Activated CD4-positive, alpha-beta T cell treated with anti-CD3 and anti-CD28 coated beads for 4 hours (primary cell): ENCODE results near the gene RTN4RL1.

Experiments used
- DNase-seq, 2 donors: peaks; one replicate each; pipeline ENCODE4 v3.0.0-alpha.2; 2020

Gene RTN4RL1

DNA sequence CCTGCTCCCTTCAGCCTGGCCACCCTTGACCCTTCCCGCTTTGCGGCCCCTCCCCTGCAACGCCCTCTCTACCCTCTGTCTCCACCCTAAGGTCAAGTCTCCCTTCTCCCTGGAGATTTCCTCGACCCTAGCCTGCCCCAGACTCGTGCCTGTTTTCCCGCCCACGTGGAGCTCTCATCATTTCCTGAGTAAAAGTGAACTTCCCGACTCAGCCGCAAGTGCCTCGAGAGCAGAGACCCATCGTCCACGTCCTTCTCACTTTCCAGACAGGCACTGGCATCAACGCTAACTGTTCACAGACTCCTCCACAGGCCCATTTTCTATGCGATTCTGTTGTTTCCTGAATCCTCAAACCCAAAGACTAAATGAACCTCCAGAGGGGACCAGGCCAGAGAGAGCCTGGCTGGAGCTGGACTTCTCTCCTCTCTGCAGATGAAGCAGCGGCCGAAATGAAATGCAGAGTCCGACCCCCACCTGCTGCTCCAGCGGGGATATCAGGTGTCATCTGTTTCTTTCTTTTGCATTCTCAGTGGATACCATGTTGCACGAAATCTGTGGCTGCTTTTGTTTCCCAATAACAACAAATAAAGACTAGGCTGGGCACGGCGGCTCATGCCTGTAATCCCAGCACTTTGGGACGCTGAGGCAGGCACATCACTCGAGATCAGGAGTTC is 52.5 kb downstream of the RTN4RL1 start:
- DNase-seq: peak; percentile 6 to 8

DNA sequence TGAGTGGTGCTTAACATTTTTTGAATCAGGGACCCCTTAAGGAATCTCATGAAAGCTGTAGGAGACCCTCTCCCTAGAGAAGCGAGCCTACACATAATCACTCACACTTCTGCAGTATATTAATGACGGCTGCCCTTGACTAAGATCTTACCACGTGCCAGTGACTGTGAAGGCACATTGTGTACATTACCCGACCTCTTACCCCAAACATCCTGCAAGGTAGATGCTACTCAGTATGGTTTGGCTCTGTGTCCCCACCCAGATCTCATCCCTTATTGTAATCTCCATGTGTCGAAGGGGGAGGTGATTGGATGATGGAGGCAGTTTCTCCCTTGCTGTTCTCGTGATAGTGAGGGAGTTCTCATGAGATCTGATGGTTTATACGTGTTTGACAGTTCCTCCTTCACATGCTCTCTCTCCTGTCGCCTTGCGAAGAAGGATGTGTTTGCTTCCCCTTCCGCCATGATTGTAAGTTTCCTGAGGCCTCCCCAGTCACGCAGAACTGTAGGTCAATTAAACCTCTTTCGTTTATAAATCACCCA is 54.2 kb downstream of the RTN4RL1 start:
- no peak for DNase-seq

DNA sequence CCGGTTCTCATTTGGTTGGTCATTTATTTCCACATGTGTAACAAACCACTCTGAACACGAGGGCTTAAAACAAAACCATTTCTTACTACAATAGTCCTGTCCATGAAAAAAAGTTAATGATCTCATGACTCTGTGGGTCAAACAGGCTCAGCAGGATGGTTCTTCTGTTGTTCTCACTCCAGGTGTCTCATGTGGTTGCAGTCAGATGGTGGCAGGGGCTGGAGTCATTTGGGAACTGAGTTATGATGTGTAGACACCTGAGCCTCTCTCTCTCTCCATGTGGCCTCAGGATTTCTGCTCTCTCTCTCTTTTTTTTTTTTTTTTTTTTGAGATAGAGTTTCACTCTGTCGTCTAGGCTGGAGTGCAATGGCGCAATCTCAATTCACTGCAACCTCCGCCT is 55.4 kb downstream of the RTN4RL1 start:
- DNase-seq: no peak

DNA sequence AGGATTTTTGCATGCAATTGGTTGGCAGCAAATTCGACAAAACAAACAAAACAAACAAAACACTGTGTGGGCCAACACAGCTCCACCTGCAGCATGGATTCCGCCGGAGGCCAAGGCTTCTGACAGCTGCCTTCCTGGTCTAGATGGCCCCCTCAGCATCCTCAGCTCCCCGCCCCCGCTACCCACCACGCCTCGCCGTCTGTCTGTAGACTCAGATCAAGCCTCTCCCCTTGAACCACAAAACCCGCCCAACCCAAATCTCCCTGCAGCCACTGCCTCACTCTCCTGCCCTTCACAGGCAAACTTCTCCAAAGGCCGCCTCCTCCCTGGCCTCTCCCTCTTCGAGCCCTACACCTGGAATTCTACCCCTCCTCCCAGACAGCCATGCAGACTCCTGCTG is 57.9 kb downstream of the RTN4RL1 start:
- DNase-seq: no peak

DNA sequence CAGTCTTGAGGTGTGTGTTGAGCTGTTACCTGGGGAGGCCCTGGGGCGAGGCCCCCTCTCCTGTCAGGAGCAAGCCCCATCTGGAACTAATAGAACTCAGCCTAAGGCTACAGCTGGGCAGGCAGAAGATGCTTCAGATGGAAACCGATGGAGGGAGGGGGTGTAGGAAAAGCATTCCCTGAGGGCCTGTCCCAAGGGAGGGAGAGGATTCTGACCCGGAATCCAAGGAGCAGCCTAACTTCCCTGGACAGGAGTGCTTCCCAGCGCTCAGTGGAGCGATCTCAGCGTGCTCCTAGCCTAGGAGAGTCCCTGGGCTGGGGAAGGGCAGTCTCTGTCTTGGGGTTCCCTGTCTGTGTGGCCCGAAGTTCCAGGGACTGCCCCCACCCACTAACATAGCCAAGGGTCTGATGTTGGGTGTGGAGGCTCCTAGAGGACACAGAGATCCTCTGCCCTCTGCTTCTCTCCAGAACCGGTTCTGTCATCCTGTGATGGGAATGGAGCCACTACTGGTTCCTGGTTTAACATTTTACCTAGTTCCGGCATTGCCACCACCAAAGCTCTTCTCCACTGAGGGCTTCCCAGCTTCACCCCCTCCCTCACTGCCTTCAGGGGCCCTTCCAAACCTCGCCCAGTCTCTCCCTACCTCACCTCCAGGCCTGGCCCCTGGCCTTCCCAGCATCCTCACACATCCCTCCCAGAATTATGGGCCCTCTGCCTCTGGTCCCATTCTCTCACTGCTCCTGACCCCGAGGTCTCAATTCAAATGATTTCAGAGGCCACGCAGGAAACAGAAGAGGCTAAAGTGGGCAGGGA is 58.7 kb downstream of the RTN4RL1 start:
- no peak for DNase-seq

DNA sequence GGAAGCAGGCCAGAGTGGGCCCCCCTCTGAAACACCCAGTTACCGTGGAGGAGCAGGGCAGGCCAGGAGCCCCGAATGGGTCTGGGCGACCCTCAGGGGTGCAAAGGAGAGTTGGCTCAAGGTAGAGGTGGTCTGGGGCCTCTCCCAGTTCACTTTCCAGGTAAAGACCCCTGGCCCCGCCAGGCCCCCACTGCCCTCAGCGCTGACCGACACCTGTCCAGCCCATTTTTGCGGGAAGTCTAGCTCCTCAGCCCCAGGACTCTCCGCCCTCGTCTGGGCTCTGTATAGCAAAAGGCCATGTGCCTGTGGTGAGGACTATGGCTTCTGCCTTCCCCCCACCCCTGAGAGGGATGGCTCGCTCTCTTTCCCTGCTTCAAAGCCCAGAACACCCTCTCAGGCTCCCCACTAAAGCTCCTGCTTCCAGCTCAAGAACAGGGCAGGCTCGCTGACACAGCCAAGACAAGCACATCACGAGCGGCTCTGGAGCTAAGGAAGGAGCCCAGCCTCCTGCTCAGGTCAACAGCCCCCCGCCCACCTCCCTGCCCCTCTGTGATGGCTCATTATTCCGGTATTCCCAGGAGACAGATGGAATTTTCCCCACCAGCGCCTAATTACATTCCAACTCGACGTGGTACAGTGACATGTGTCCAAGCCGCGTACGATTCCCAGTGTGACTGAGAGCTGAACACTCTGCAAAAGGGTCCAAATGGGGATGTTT is 59.4 kb downstream of the RTN4RL1 start:
- no peak for DNase-seq

DNA sequence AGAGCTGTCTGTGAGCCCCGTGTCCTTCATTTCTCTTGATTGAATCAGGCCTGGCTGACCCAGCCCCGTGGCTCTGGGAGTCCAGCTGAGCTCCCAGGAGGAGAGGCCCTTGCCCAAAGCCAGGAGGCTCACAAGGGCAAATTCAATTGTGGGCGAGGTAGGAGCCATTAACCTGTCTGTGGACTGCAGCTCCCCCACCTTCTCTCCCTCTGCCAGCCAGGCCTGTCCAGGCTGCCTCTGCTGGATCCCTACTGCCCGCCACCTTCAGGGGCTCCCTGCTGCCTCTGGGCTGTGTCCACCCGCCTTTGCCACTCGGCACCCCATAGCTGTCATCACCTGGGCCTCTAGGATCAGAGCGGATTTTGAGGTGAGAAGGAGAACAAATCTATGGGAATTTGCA is 61.9 kb downstream of the RTN4RL1 start:
- DNase-seq: no peak

DNA sequence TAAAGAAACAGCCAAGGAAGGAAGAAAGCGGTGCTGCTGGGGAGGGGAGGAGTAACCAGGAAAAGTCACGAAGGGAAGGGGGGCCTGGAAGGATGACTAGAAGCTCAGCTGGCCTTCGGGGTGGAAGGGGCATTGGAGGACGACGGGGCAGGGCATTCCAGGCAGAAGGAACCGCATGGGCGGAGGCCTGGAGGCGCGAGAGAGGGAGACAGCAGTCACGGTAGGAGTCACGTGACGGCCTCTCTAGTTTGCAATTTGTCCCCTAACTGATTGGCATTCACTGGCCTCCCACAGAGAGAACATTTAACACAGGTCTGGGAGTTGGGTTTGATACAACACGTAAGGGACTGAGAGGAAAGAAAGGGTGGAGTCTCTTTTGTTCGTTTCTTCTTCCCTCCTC is 63.9 kb downstream of the RTN4RL1 start:
- no peak for DNase-seq

DNA sequence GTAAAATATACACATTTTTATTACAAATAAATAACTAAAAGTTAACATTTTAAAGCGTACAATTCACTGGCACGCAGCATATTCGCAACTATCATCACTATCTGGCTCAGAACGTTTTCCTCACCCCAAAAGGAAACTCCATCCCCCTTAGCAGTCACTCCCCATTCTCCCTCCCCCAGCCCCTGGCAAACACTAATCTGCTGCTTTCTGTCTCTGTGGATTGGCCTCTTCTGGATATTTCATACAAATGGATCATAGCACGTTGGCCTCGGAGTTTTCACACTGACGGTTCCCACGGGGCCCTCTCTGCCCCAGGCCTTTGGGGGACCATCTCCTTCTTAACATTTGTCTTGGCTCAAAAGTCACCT is 64.6 kb downstream of the RTN4RL1 start:
- DNase-seq: no peak

DNA sequence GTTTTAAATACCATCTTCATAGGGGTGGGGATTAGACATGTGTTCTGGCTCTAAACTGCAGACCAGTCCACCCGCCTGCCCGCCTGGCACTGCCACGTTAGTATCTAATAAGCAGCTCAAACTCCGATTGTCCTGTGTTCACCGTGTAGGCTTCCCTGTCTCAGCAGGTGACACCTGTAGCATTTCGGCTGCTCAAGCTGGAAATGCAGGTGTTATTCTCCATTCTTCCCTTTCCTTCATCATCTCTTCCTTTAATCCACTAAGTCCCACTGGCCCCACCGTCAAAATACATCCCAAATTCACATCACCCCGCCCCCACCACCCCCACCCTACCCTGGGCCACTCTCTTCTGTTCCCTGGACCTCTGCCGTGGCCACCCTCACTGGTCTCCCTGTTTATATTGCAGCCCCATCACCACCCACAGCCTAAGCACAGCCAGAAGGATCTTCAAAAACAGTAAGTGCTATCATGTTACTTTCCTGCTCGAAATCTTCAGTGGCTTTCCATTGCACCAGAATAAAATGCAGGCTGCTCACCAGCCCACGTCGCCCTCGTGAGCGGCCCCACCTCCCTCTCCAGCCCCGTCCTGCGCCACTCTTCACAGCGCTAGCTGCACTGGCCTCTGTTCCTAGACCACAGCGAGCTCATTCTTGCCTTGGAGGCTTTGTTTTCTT is 65.1 kb downstream of the RTN4RL1 start:
- DNase-seq: no peak

DNA sequence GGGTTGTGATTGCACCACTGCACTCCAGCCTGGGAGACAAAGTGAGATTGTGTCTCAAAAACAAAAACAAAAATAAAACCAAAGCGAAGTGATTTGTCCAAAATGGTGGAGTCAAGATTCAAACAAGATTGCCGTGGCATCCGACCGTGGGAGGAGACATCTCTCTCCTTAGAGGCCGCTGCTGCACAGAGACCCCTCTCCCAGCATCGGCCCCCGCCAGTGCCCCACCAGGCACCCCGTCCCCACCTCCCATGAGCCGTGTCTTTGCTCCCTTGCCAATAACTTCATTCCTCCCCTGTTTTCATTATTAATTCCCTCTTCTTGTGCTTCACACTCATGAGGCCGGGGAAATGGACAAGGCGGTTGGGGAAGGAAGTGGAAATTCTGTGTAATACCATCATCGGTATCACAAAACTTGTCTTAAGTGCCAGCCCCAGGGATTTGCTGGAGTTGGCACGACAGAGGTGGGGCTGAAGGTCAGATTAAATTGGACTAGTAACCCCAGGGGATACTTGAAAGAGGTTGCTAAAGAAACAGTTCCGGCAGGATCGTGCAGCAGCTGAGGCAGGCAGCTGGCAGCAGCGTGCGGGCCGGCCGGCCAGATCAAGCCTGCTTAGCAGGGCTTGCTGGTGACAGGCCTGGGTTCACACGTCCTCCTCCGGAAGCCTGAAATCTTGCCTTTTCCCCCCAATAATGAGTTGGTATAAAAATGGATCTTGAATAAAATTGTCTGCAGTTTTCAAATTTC is 66.8 kb downstream of the RTN4RL1 start:
- DNase-seq: no peak

DNA sequence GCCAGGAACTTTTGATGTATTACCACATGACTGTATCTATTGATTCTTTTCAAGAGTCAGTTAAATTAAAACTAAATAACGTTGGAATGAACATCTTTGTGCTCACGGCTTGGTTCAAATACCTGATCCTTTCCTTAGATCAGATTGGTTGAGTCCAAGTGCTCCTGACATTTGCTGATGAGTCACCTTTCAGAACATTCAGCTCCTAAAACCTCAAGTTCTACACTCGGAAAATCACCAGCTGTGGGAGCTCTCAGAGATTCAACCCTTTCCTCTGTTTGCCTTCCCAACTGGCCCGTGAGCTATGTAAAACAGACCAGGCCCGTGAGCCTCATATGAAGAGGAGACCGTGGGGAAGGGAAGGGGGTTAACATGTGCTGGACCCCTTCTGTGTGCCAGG is 68.1 kb downstream of the RTN4RL1 start:
- DNase-seq: no peak

DNA sequence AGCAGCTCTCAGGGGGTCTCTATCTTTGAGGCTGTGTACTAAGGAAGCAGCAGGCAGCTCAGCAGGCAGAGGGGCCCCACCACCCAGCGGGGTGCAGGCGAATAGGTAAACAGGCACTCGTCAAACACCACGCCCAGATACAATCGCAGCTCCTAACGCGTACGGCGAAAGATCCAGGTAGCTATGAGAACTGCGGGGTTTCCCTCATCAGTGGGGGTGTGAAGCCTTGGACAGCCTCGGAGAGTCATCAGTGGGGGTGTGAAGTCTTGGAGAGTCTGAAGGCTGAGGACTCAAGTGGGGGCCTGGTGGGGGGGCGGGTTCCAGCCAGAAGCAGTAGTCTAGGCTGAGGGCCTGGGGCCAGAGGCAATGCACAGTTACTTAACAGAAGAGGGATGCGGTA is 69.0 kb downstream of the RTN4RL1 start:
- no peak for DNase-seq

DNA sequence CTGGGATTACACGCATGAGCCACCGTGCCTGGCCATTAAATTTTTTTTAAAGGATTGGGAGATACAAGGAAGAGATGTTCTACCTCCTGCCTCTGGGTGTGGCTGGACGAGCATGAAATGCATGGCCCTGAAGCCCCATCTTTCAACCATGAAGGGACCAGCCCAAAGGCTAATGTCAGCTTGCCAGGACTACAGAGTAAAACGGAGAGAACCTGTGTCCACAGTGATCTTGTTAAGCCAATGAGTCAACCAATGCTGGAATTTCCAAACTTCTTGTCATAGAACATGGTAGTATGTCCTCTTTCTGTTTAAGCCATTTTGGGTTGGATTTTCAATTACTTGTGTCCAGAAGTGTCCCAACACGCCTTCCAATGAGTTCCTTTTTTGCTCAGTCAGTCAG is 71.3 kb downstream of the RTN4RL1 start:
- DNase-seq: no peak

DNA sequence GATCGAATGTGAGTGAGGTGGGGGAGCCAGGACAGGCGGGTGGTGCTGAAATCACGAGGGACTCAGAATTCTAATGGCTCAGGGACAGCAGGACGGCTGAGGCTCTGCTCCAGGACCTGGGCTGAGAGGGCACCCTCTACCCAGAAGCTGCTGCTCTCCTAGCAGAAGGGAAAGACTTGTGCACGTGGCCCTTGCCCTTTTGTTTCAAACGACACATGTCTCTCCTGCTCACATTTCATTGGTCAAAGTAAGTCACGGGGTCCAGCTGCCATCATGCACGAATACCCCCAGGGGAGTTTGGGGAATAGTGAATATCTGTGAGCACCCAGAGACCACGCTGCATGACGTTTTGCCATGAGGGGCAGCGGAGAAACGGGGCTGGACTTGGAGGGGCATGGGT is 73.2 kb downstream of the RTN4RL1 start:
- no peak for DNase-seq

DNA sequence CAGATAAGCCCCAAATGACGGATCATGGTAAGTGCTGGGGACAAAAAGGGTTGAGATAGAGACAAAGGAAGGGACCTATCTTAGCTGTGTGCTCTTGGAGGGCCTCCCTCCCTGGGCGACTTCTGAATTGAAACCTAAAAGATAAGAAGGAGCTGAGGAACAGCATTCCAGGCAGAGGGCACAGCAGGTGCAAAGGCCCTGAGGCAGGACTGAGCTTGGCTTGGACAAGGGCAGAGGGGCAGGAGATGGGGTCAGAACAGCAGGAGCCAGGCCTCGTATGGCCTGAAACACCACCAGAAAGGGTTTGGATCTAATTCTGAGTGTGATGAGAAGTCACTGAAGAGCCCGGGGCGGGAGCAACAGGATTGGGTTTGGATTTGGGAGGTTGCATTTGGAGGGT is 75.4 kb downstream of the RTN4RL1 start:
- DNase-seq: no peak

DNA sequence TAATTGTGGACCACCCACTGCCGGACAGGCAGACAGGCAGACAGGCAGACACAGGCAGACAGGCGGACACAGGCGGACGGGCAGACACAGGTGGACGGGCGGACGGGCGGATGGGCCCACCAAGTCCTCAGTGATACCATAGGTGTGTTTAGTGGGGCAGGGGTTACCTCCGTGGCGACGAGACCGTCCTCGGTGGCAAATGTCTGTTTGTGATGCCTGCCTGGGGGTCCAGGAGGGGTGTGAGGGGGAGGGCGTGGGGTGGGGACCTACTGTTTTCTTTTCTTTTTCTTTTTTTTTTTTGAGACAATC is 76.7 kb downstream of the RTN4RL1 start:
- DNase-seq: no peak

DNA sequence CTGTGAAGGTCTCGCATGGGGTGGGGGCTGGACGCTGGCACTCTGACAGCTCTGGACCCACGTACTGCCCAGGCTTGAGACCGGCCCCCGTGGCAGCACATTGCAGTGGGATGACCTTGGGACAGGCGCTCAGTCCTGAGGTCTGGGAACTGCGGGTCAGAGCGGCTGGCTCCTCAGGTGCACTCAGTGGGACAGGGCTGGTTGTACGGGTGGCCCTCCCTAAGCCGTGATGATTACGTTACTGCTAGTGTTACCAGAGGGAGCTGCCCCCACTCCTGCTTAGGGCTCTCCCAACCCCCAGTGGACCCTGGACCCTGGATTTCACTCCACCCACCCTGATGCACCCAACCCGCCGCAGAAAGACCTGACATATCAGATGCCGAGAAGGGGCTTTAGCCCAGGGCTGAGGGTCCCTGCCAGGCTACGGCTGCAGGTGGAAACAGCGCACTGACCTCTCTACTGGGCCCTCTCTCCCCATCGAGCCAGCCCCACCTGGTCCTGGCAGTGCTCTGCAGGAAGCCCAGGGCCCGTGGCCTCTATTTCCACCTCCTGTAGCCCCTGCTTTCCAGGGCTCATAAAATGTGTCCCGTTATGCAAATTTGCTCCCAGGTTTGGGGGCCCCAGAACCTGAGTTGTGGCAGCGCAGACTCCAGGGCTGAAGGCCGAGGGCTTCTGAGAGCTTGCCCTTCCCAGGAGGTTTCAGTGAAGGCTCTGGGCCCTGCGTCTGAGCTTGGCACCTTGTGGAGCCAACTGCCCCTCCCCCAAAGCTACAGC is 77.2 kb downstream of the RTN4RL1 start:
- no peak for DNase-seq

DNA sequence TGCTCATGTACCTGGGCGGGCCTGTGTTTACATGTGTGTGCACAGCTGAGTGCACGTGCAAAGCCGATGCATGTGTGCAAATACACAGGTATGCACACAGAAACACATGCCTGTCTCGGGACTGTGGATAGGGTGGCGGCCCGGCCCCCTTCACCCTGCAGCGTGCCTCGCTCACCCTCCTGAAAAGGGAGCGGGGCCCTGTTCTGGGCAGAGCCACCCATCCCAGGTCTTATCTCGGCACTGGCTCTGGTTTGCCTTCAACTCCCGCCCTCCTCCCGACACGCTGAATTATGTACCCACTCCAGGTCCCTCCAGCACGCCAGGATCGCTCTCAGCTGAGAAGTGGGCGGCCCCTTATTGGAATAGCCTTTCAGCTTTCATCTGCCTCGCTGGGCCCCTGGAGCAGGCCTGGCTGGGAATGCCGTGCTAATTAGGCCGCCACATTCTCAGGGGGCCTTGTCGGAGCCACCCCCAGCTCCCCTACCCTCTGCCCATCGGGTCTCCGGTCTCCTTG is 77.8 kb downstream of the RTN4RL1 start:
- no peak for DNase-seq

DNA sequence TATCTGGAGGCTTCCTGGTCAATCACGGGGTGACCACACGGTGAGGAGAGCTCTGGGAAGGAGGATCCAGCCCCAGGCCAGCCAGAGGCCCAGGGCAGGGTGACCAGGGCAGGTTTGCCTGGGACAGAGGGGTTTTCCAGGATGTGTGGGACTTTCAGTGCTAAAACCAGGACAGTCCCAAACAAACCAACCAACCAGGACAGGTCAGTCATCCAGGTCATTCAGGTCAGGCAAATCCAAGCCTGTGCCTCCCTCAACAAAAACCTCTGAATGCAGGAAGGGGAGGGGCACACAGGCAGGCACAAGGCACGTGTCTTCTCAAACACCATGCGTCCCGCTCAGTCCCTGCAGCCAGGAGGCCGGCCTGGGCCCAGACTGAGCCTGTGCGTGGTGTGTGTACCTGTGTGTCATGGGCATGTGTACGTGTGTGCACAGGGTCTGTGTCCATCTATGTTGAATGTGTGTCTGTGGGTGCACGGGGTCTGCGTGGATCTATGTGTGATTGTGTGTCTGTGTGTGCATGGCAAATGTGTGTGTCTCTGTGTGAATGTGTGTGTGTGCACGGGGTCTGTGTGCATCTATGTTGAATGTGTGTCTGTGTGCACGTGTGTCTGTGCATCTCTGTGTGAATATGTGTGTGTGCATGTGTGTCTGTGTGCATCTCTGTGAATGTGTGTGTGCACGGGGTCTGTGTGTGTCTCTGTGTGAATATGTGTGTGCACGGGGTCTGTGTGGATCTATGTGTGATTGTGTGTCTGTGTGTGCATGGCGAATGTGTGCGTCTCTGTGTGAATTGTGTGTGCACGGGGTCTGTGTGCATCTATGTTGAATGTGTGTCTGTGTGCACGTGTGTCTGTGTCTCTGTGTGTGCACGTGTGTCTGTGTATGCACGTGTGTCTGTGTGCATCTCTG is 78.9 kb downstream of the RTN4RL1 start:
- DNase-seq: no peak

DNA sequence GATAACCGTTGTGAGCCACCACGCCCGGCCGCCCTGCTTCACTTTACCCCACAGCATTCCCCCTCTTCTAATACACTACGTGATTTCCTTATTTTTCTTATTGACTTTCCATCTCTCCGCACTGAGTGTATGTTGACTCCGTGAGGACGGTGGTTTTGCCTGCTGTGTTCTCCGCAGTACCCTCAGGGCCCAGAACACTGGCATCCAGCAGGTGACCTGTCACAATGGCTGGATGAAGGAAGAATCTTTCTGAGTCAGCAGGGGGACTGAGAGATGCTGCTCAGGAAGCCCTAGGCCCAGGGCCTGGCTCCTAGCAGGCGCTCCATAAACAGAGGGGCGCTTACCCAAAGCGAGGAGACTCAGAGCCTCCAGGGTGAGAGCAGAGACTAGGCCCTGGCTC is 79.5 kb downstream of the RTN4RL1 start:
- no peak for DNase-seq
